ENCODE measurements around the gene CFP. TPM values are rescaled to one million over a fixed set of nuclear protein-coding genes. Genes with fewer than 3 reads are reported as not detected.
A peak's percentile ranks its signal among the peaks of the same experiment; 100 is the strongest.

CFP gene
- total and polyA plus RNA-seq, 2 of the 13 experiments (the other 11 are each of a cell fraction or from before 2014, with no cell fraction given), result 0.01 TPM; not detected in 1

- TF ChIP-seq KIAA2018 (CRISPR knock-in tag; IDR thresholded peaks at IDR 0.05; ENCODE audit: borderline replicate concordance), result no peak
These were observed 51.8 kb downstream of the CFP start (continued) for GRCh38 chrX:47577901-47578300.

DNA sequence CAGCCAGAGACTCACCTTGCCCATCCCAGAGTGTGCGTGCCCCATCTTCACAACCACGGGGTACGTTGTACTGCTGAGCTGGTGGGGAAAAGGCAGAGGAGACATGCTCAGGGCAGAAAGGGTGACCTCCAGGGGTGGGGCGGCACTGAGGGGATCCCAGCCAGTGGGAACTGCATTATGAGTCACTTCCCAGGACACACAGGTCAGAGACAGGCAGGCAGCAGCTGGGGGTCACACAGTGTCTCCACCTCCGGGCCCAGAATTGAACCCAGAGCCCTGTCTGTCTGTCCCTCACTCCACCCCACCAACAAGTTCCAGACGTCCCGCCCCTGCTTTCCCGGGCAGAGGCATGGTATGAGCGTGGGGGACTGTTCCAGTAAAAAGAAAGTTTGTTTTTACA is 52.3 kb downstream of the CFP start:
- TF ChIP-seq ZNF768 (CRISPR knock-in tag; IDR thresholded peaks at IDR 0.05), result peak; percentile 76
- no peak for TF ChIP-seq HOXD1 (CRISPR knock-in tag; IDR thresholded peaks at IDR 0.05)
- DNase-seq (ENCODE audit: low spot score), result no peak
- ChIA-PET CTCF (ENCODE audit: low intra/inter-chr PET ratio, low total read pairs) (no interaction called here), POLR2A (no interaction called here)
- Histone ChIP-seq H3K79me2 (ENCODE audit: insufficient read depth, low read length) (no peaks in the 10 kb centered on the region), H3K27me3 (ENCODE audit: control insufficient read depth in 1 of 2, insufficient read depth in 2 of 2, low read length in 2 of 2) (no peaks in the 10 kb centered on the region; a peak in 2 of 5 replicates), H2AFZ (ENCODE audit: low read length) (no peak overlapping the region), H3K27ac (ENCODE audit: extremely low read length, insufficient read depth, low read length) (no peak overlapping the region), H3K4me2 (ENCODE audit: low read depth, low read length) (no peak overlapping the region), H4K20me1 (ENCODE audit: insufficient read depth, low read length) (no peaks in the 10 kb centered on the region), H3K36me3 (replicated peaks in 1 of 2; ENCODE audit: control insufficient read depth in 1 of 2, insufficient read depth in 2 of 2, low read length in 2 of 2) (no peaks in the 10 kb centered on the region), H3K4me3 (replicated peaks in 1 of 3; ENCODE audit: insufficient read depth in 1 of 3, low read depth in 2 of 3, low read length in 3 of 3) (no peak overlapping the region), H3K9me3 (ENCODE audit: low read length) (no peaks in the 10 kb centered on the region), H3K9ac (ENCODE audit: insufficient read depth, low read depth, low read length) (no peak overlapping the region), H3K4me1 (ENCODE audit: insufficient read depth, low read length) (peaks cover 23% of the 10 kb centered on the region)
- no peak for ATAC-seq
- FAIRE-seq, result no peak
- intact Hi-C loops (cut with micrococcal nuclease; ENCODE audit: unreplicated experiment) (no loop called here), in situ Hi-C loops (cut with HindIII; ENCODE audit: extremely low pct_ligation_motif_present, low pct_unique_long_range_greater_than_20kb) (no loop called here)
- 0% methylated on average over 2 of the region's 9 CpGs for WGBS (ENCODE audit: low lambda C conversion rate)
- no TSS peak for BruUV-seq (replicated peaks)

Data from HepG2 (cell line).